ENCODE data around the gene ATXN7L2. TPM values are rescaled to one million over a fixed set of nuclear protein-coding genes. Genes with fewer than 3 reads are reported as not detected.

ATXN7L2 gene
- total RNA-seq, 4 donors from 2014 or later: 2.2 to 3.3 (median 2.7) TPM

GRCh38 chr1:109501644-109502363 is 18.1 kb downstream of the ATXN7L2 start:
- no peaks in the 10 kb centered on the region for H3K9me3 ChIP-seq
- no peak for DNase-seq (ENCODE audit: extremely low spot score)
- 75% methylated on average over 5 of the region's 5 CpGs for WGBS
- peak overlapping the region; percentile 51 to 81 (median 66) for H3K27ac ChIP-seq (replicated peaks in 1 of 4)
- H3K36me3 ChIP-seq: peaks cover 5 to 32% (median 20%) of the 10 kb centered on the region in 4 donors
- no peaks in the 10 kb centered on the region for H3K27me3 ChIP-seq
- TF ChIP-seq POLR2A (IDR thresholded peaks at IDR 0.05; ENCODE audit: low read depth) (no peak), POLR2AphosphoS5 (IDR thresholded peaks at IDR 0.05) (no peak), EP300 (IDR thresholded peaks at IDR 0.05) (no peak)
- TF ChIP-seq, protein P1, sequence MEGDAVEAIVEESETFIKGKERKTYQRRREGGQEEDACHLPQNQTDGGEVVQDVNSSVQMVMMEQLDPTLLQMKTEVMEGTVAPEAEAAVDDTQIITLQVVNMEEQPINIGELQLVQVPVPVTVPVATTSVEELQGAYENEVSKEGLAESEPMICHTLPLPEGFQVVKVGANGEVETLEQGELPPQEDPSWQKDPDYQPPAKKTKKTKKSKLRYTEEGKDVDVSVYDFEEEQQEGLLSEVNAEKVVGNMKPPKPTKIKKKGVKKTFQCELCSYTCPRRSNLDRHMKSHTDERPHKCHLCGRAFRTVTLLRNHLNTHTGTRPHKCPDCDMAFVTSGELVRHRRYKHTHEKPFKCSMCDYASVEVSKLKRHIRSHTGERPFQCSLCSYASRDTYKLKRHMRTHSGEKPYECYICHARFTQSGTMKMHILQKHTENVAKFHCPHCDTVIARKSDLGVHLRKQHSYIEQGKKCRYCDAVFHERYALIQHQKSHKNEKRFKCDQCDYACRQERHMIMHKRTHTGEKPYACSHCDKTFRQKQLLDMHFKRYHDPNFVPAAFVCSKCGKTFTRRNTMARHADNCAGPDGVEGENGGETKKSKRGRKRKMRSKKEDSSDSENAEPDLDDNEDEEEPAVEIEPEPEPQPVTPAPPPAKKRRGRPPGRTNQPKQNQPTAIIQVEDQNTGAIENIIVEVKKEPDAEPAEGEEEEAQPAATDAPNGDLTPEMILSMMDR (IDR thresholded peaks at IDR 0.05): no peak
- H3K4me3 ChIP-seq: no peak overlapping the region
- peaks cover 8 to 75% (median 57%) of the 10 kb centered on the region in 4 donors for H3K4me1 ChIP-seq
- intact Hi-C loops (cut with DNase I): no loop called here

DNA sequence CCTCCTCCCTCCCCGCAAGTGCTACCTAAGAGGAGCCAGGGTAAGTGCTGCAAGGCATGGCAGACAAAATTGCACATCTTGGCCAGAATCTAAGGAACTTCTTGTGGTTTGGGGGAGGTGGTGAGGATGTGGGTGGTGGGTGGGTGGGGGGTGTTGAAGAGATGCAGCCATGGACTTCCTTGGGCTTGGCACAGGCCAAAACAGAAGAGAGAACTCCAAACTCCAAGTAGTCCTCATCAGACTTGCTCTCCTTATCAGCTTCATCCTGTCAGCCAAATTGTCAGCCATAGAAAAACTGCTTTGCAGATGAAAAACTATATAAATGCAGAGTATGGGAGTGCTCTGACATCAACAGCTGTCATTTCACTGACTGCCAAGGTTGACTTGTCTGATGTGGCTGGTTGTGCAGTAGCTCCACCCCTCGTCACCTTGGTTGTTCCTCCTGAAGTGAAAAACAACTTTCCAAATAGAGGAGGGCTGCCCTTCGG is 18.7 kb downstream of the ATXN7L2 start:
- H3K27ac ChIP-seq (replicated peaks in 1 of 4): peak overlapping the region; percentile 12 to 81 (median 57)
- intact Hi-C loops (cut with DNase I): no loop called here

DNA sequence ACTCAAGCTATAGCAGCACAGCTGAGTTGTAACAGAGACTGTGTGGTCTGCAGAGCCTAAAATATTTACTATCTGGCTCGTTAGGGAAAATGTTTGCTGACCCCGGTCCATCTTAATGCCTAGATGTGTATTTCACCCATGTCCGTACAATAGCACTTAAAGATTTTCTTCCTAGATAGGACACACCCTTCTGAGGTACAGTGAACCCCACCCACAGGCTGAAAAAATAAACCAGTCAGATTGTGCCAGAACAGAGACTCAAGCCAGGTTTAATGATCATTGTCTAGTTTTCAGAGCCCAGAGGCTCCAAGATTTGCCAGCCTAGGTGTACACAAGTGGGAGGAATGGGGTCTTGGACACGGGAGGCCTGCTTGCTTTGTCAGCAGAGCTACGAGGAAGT is 20.2 kb downstream of the ATXN7L2 start:
- H3K27ac ChIP-seq (replicated peaks in 1 of 4): no peak overlapping the region

More for the DNA sequence above, 18.7 kb downstream of the ATXN7L2 start:
- H3K36me3 ChIP-seq: peaks cover 1 to 26% (median 14%) of the 10 kb centered on the region in 4 donors
- peaks cover 8 to 78% (median 57%) of the 10 kb centered on the region in 4 donors for H3K4me1 ChIP-seq
- WGBS: 75% methylated on average over 3 of the region's 3 CpGs
- no peaks in the 10 kb centered on the region for H3K9me3 ChIP-seq
- TF ChIP-seq EP300 (IDR thresholded peaks at IDR 0.05): no peak
- no peak for TF ChIP-seq POLR2A (IDR thresholded peaks at IDR 0.05; ENCODE audit: low read depth)
- no peak for TF ChIP-seq POLR2AphosphoS5 (IDR thresholded peaks at IDR 0.05)
- TF ChIP-seq, protein P1 (IDR thresholded peaks at IDR 0.05): no peak
- no peaks in the 10 kb centered on the region for H3K27me3 ChIP-seq
- no peak overlapping the region for H3K4me3 ChIP-seq
- no peak for DNase-seq (ENCODE audit: extremely low spot score)

GRCh38 chr1:109504974-109505373 is 21.3 kb downstream of the ATXN7L2 start:
- H3K27ac ChIP-seq (replicated peaks in 1 of 4): no peak overlapping the region
- peaks cover 0 to 21% (median 4%) of the 10 kb centered on the region in 4 donors for H3K36me3 ChIP-seq
- TF ChIP-seq, protein P1 (IDR thresholded peaks at IDR 0.05): no peak
- TF ChIP-seq POLR2AphosphoS5 (IDR thresholded peaks at IDR 0.05): no peak
- no peak for TF ChIP-seq EP300 (IDR thresholded peaks at IDR 0.05)
- no peak for TF ChIP-seq POLR2A (IDR thresholded peaks at IDR 0.05; ENCODE audit: low read depth)
- no peak for DNase-seq (ENCODE audit: extremely low spot score)
- 88% methylated on average over 1 of the region's 1 CpG for WGBS
- intact Hi-C loops (cut with DNase I): no loop called here
- no peak overlapping the region for H3K4me3 ChIP-seq
- peaks cover 12 to 74% (median 53%) of the 10 kb centered on the region in 4 donors for H3K4me1 ChIP-seq
- H3K9me3 ChIP-seq: no peaks in the 10 kb centered on the region
- no peaks in the 10 kb centered on the region for H3K27me3 ChIP-seq

More for the DNA sequence above, 20.2 kb downstream of the ATXN7L2 start:
- intact Hi-C loops (cut with DNase I): no loop called here
- Histone ChIP-seq H3K36me3 (peaks cover 0 to 23% (median 6%) of the 10 kb centered on the region in 4 donors), H3K4me1 (peaks cover 14 to 77% (median 57%) of the 10 kb centered on the region in 4 donors), H3K4me3 (no peak overlapping the region), H3K27me3 (no peaks in the 10 kb centered on the region), H3K9me3 (no peaks in the 10 kb centered on the region)
- DNase-seq (ENCODE audit: extremely low spot score): no peak
- 72% methylated on average over 5 of the region's 5 CpGs for WGBS
- TF ChIP-seq, protein P1 (IDR thresholded peaks at IDR 0.05): no peak
- no peak for TF ChIP-seq EP300 (IDR thresholded peaks at IDR 0.05)
- no peak for TF ChIP-seq POLR2A (IDR thresholded peaks at IDR 0.05; ENCODE audit: low read depth)
- no peak for TF ChIP-seq POLR2AphosphoS5 (IDR thresholded peaks at IDR 0.05)

Measured in esophagus muscularis mucosa (tissue), 4 donors.